ENCODE data around the gene CBR1. TPM values are rescaled to one million over a fixed set of nuclear protein-coding genes. Genes with fewer than 3 reads are reported as not detected.

The CBR1 gene
- total and polyA plus RNA-seq, 2 donors (not counting 1 experiment from before 2014, with no cell fraction given), result 12.4 to 14.4 TPM

GRCh38 chr21:36040389-36040788 is 29.4 kb upstream of the CBR1 start:
- no peak overlapping the region for H3K27ac Mint-ChIP-seq
- H3K79me2 ChIP-seq (ENCODE audit: control insufficient read depth, insufficient read depth, low read length), result no peaks in the 10 kb centered on the region
- H3K36me3 ChIP-seq (replicated peaks in 1 of 2; ENCODE audit: control extremely low read depth in 1 of 2, control insufficient read depth in 1 of 2, extremely low read depth in 1 of 2, insufficient read depth in 2 of 2, low read length in 1 of 2), result peaks cover 10 to 72% of the 10 kb centered on the region in 2 experiments
- H3K27ac ChIP-seq (ENCODE audit: low read length in 2 of 2), result no peak overlapping the region
- H4K20me1 ChIP-seq (ENCODE audit: control insufficient read depth, insufficient read depth, low read length, poor library complexity, severe bottlenecking), result no peaks in the 10 kb centered on the region
- ChIA-PET CTCF (interaction anchor here (1.4 to 2.3 kb wide), 2 partner anchors 11 to 12 kb away, joined by 3 to 10 read pairs; no protein-coding TSS in a partner anchor), POLR2A (no interaction called here)
- no peak overlapping the region for H3K4me3 Mint-ChIP-seq
- no peaks in the 10 kb centered on the region for H3K27me3 Mint-ChIP-seq
- TF ChIP-seq CTCF (IDR thresholded peaks at IDR 0.05) (no peak), EZH2 (IDR thresholded peaks at IDR 0.05; ENCODE audit: borderline replicate concordance, insufficient read depth, low read depth, low read length, poor library complexity, severe bottlenecking) (no peak)
- WGBS (ENCODE audit: insufficient coverage), result 100% methylated on average over 2 of the region's 2 CpGs
- no peaks in the 10 kb centered on the region for H3K4me1 Mint-ChIP-seq
- H3K4me1 ChIP-seq (ENCODE audit: control insufficient read depth in 2 of 2, insufficient read depth in 2 of 2, low read length in 2 of 2), result no peaks in the 10 kb centered on the region
- no peak overlapping the region for H3K4me3 ChIP-seq (ENCODE audit: control extremely low read depth in 1 of 5, extremely low read depth in 1 of 5, insufficient read depth in 1 of 5, low read depth in 2 of 5, low read length in 4 of 5)
- H3K9ac ChIP-seq (ENCODE audit: low read length), result no peak overlapping the region
- no peak for ATAC-seq (ENCODE audit: low read depth)
- H3K4me2 ChIP-seq (replicated peaks; ENCODE audit: low read depth, low read length, poor library complexity, severe bottlenecking), result no peak overlapping the region
- H3K9me3 Mint-ChIP-seq (ENCODE audit: insufficient read depth), result no peaks in the 10 kb centered on the region
- intact Hi-C loops (cut with micrococcal nuclease), result no loop called here
- DNase-seq, result no peak
- H2AFZ ChIP-seq (ENCODE audit: insufficient read depth, low read depth, low read length, poor library complexity, severe bottlenecking), result no peak overlapping the region
- H3K9me3 ChIP-seq (ENCODE audit: control extremely low read depth in 1 of 3, control insufficient read depth in 2 of 3, insufficient read depth in 1 of 3, low read length in 2 of 3), result no peaks in the 10 kb centered on the region
- no peaks in the 10 kb centered on the region for H3K27me3 ChIP-seq (replicated peaks in 1 of 4; ENCODE audit: control extremely low read depth in 1 of 4, control insufficient read depth in 3 of 4, insufficient read depth in 4 of 4, low read length in 3 of 4)

- no peak overlapping the region for H3K4me3 ChIP-seq (ENCODE audit: control extremely low read depth in 1 of 5, extremely low read depth in 1 of 5, insufficient read depth in 1 of 5, low read depth in 2 of 5, low read length in 4 of 5)
- Mint-ChIP-seq H3K27ac (no peak overlapping the region), H3K4me3 (no peak overlapping the region), H3K27me3 (no peaks in the 10 kb centered on the region), H3K9me3 (ENCODE audit: insufficient read depth) (no peaks in the 10 kb centered on the region), H3K4me1 (no peaks in the 10 kb centered on the region)
- H3K9me3 ChIP-seq (ENCODE audit: control extremely low read depth in 1 of 3, control insufficient read depth in 2 of 3, insufficient read depth in 1 of 3, low read length in 2 of 3), result no peaks in the 10 kb centered on the region
- intact Hi-C loops (cut with micrococcal nuclease), result no loop called here
- H4K20me1 ChIP-seq (ENCODE audit: control insufficient read depth, insufficient read depth, low read length, poor library complexity, severe bottlenecking), result no peaks in the 10 kb centered on the region
- no peak overlapping the region for H3K27ac ChIP-seq (ENCODE audit: low read length in 2 of 2)
- ChIA-PET CTCF (interaction anchor here (0.9 to 1.4 kb wide), 2 partner anchors 14 to 61 kb away, joined by 3 read pairs; no protein-coding TSS in a partner anchor), POLR2A (no interaction called here)
- no peak overlapping the region for H2AFZ ChIP-seq (ENCODE audit: insufficient read depth, low read depth, low read length, poor library complexity, severe bottlenecking)
- ATAC-seq (ENCODE audit: low read depth), result no peak
- WGBS (ENCODE audit: insufficient coverage), result 100% methylated on average over 1 of the region's 1 CpG
- no peaks in the 10 kb centered on the region for H3K27me3 ChIP-seq (replicated peaks in 1 of 4; ENCODE audit: control extremely low read depth in 1 of 4, control insufficient read depth in 3 of 4, insufficient read depth in 4 of 4, low read length in 3 of 4)
- no peaks in the 10 kb centered on the region for H3K79me2 ChIP-seq (ENCODE audit: control insufficient read depth, insufficient read depth, low read length)
- H3K36me3 ChIP-seq (replicated peaks in 1 of 2; ENCODE audit: control extremely low read depth in 1 of 2, control insufficient read depth in 1 of 2, extremely low read depth in 1 of 2, insufficient read depth in 2 of 2, low read length in 1 of 2), result peaks cover 10 to 80% of the 10 kb centered on the region in 2 experiments
- no peak overlapping the region for H3K9ac ChIP-seq (ENCODE audit: low read length)
- no peak for DNase-seq
- H3K4me1 ChIP-seq (ENCODE audit: control insufficient read depth in 2 of 2, insufficient read depth in 2 of 2, low read length in 2 of 2), result no peaks in the 10 kb centered on the region
- H3K4me2 ChIP-seq (replicated peaks; ENCODE audit: low read depth, low read length, poor library complexity, severe bottlenecking), result no peak overlapping the region
- no peak for TF ChIP-seq EZH2 (IDR thresholded peaks at IDR 0.05; ENCODE audit: borderline replicate concordance, insufficient read depth, low read depth, low read length, poor library complexity, severe bottlenecking)
- TF ChIP-seq CTCF (IDR thresholded peaks at IDR 0.05), result no peak
Measured at GRCh38 chr21:36041910-36042309, 27.9 kb upstream of the CBR1 start.

All from B cell (primary cell).